IMR-90 (cell line): ENCODE measurements around the gene PLXDC2. TPM values are rescaled to one million over a fixed set of nuclear protein-coding genes. Genes with fewer than 3 reads are reported as not detected.

Source experiments
- microRNA-seq, 2 experiments: library from miRNA; stranded (forward) in 1 of 2; unstranded in 1 of 2; fragments of 10-50 nt in 1 of 2; fragments of <30 nt in 1 of 2; gene quantifications in 1 of 2; microRNA quantifications in 1 of 2; one replicate each; pipeline versions ENCODE3 to v1.1.0; 2013 to 2020; ENCODE audit not compliant: insufficient read depth in 1 of 2, insufficient read length in 1 of 2, unreplicated experiment in 1 of 2
- polyA plus RNA-seq, 3 experiments: library from polyadenylated mRNA; depleted of rRNA; stranded (reverse); fragments of >200 nt; gene quantifications; 2 replicates each; pipeline ENCODE4 v1.2.3, GENCODE V29; 2012; ENCODE audit warnings: low replicate concordance in 1 of 3
- small RNA-seq, 5 experiments: library from RNA; depleted of rRNA; stranded (forward); fragments of <200 nt; gene quantifications; one replicate each; pipeline ENCODE3, GENCODE V24; 2012
- total RNA-seq: library from RNA; depleted of rRNA; stranded (reverse); fragments of >200 nt; gene quantifications from 2 replicates; pipeline ENCODE4 v1.2.3, GENCODE V29; 2012

PLXDC2 gene
- total and polyA plus RNA-seq, 2 of the 4 experiments (the other 2 are of a cell fraction) = 3.2 to 6.1 TPM

Small RNAs within 50 kb of the gene (microRNA-seq; reads per million reads assigned to microRNA genes)
- not detected for gene RNU6-1212P (ENCODE audit: insufficient read depth, insufficient read length)

Small RNAs within 50 kb of the gene (small RNA-seq; reads per million reads assigned to genes)
- gene RNU6-1212P = 0 reads per million in 5 experiments
